ENCODE measurements around the gene ITIH4. TPM values are rescaled to one million over a fixed set of nuclear protein-coding genes. Genes with fewer than 3 reads are reported as not detected.
A peak's percentile ranks its signal among the peaks of the same experiment; 100 is the strongest.

Gene ITIH4
- total and polyA plus RNA-seq, 2 donors (not counting 1 experiment from before 2014, with no cell fraction given), result 21.5 to 38.5 TPM

DNA sequence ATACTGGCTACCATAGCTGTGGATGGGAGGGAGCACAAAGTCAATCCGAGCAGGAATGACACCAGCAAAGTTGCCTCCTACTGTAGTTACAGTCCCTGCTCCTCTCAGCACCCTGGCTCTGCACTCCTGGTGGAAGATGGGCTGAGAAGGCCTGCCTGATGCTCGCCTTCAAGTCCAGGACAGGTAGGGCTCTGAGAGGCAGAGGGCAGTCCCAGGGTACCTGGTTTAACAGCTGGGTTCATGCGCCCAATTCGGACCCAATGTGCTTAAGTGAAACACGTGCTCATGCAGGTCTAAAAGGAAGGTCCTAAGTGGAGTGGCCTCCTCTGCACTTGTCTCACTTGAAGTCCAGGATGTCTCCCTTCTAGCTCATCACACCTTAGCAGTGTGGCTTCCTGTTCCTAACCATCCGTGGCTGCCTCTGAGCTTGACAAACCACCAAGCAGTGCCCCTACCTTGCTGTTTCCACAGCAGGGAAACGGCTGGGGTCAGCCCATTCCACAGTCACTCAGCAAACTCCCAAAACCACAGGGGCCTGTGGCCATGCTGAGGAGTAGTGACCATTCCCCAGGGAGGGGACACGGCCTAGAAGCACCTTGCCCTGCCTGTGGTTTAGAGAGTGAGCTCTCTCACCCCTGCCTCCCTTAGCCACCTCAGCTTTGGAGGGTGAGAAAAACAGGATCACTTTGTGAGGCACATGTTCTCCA, 8.2 kb upstream of the ITIH4 start:
- Mint-ChIP-seq H3K27me3 (no peaks in the 10 kb centered on the region), H3K9me3 (ENCODE audit: insufficient read depth) (no peaks in the 10 kb centered on the region), H3K4me1 (no peaks in the 10 kb centered on the region), H3K4me3 (no peak overlapping the region), H3K27ac (peak overlapping the region; percentile 26)
- no peak for DNase-seq
- no peaks in the 10 kb centered on the region for H3K27me3 ChIP-seq (replicated peaks in 1 of 4; ENCODE audit: control extremely low read depth in 1 of 4, control insufficient read depth in 3 of 4, insufficient read depth in 4 of 4, low read length in 3 of 4)
- no peak overlapping the region for H3K9ac ChIP-seq (ENCODE audit: low read length)
- no peaks in the 10 kb centered on the region for H3K9me3 ChIP-seq (ENCODE audit: control extremely low read depth in 1 of 3, control insufficient read depth in 2 of 3, insufficient read depth in 1 of 3, low read length in 2 of 3)
- H4K20me1 ChIP-seq (ENCODE audit: control insufficient read depth, insufficient read depth, low read length, poor library complexity, severe bottlenecking), result no peaks in the 10 kb centered on the region
- no peak overlapping the region for H2AFZ ChIP-seq (ENCODE audit: insufficient read depth, low read depth, low read length, poor library complexity, severe bottlenecking)
- 73% methylated on average over 8 of the region's 8 CpGs for WGBS (ENCODE audit: insufficient coverage)
- H3K79me2 ChIP-seq (ENCODE audit: control insufficient read depth, insufficient read depth, low read length), result no peaks in the 10 kb centered on the region
- peaks cover 0 to 42% of the 10 kb centered on the region in 2 experiments for H3K36me3 ChIP-seq (replicated peaks in 1 of 2; ENCODE audit: control extremely low read depth in 1 of 2, control insufficient read depth in 1 of 2, extremely low read depth in 1 of 2, insufficient read depth in 2 of 2, low read length in 1 of 2)
- ChIA-PET POLR2A (no interaction called here), CTCF (interaction anchor here (0.6 to 1.6 kb wide), 3 partner anchors 10 to 698 kb away, joined by 3 to 4 read pairs (median 3); no protein-coding TSS in a partner anchor)
- intact Hi-C loops (cut with micrococcal nuclease), result no loop called here
- no peaks in the 10 kb centered on the region for H3K4me1 ChIP-seq (ENCODE audit: control insufficient read depth in 2 of 2, insufficient read depth in 2 of 2, low read length in 2 of 2)
- no peak for ATAC-seq (ENCODE audit: low read depth)
- H3K27ac ChIP-seq (ENCODE audit: low read length in 2 of 2), result no peak overlapping the region
- no peak overlapping the region for H3K4me2 ChIP-seq (replicated peaks; ENCODE audit: low read depth, low read length, poor library complexity, severe bottlenecking)
- TF ChIP-seq CTCF (IDR thresholded peaks at IDR 0.05) (no peak), EZH2 (IDR thresholded peaks at IDR 0.05; ENCODE audit: borderline replicate concordance, insufficient read depth, low read depth, low read length, poor library complexity, severe bottlenecking) (no peak)
- no peak overlapping the region for H3K4me3 ChIP-seq (ENCODE audit: control extremely low read depth in 1 of 5, extremely low read depth in 1 of 5, insufficient read depth in 1 of 5, low read depth in 2 of 5, low read length in 4 of 5)

DNA sequence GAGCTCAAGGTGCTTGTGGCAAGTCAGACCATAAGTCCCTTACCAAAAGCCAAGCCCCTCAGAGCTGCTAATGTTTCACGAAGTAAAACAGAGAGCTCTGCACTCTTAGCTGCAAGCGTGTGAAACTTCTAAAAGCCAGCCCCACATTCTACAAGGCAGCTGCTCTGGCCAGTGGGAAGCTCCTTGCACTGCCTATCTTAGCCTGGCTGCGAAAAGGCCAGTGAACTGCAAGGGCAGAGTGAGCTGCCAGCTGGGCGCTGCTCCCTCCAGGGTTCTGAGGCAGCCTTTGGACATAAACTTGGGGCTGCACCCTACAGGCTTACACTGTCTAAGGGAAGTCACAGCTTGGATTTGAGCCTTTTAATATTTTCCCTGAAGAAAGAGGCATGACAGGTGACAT, 6.5 kb upstream of the ITIH4 start:
- ChIA-PET CTCF (interaction anchor here (1.0 kb wide), 1 partner anchor 100 kb away, joined by 5 read pairs; no protein-coding TSS in a partner anchor), POLR2A (no interaction called here)
- Histone ChIP-seq H2AFZ (ENCODE audit: insufficient read depth, low read depth, low read length, poor library complexity, severe bottlenecking) (no peak overlapping the region), H4K20me1 (ENCODE audit: control insufficient read depth, insufficient read depth, low read length, poor library complexity, severe bottlenecking) (no peaks in the 10 kb centered on the region), H3K4me1 (ENCODE audit: control insufficient read depth in 2 of 2, insufficient read depth in 2 of 2, low read length in 2 of 2) (no peaks in the 10 kb centered on the region), H3K9ac (ENCODE audit: low read length) (no peak overlapping the region), H3K27ac (ENCODE audit: low read length in 2 of 2) (no peak overlapping the region), H3K27me3 (replicated peaks in 1 of 4; ENCODE audit: control extremely low read depth in 1 of 4, control insufficient read depth in 3 of 4, insufficient read depth in 4 of 4, low read length in 3 of 4) (no peaks in the 10 kb centered on the region), H3K4me2 (replicated peaks; ENCODE audit: low read depth, low read length, poor library complexity, severe bottlenecking) (no peak overlapping the region), H3K9me3 (ENCODE audit: control extremely low read depth in 1 of 3, control insufficient read depth in 2 of 3, insufficient read depth in 1 of 3, low read length in 2 of 3) (no peaks in the 10 kb centered on the region), H3K4me3 (ENCODE audit: control extremely low read depth in 1 of 5, extremely low read depth in 1 of 5, insufficient read depth in 1 of 5, low read depth in 2 of 5, low read length in 4 of 5) (no peak overlapping the region), H3K36me3 (replicated peaks in 1 of 2; ENCODE audit: control extremely low read depth in 1 of 2, control insufficient read depth in 1 of 2, extremely low read depth in 1 of 2, insufficient read depth in 2 of 2, low read length in 1 of 2) (peaks cover 0 to 29% of the 10 kb centered on the region in 2 experiments), H3K79me2 (ENCODE audit: control insufficient read depth, insufficient read depth, low read length) (no peaks in the 10 kb centered on the region)
- intact Hi-C loops (cut with micrococcal nuclease), result no loop called here
- no peak overlapping the region for H3K4me3 Mint-ChIP-seq
- DNase-seq (no peak), ATAC-seq (ENCODE audit: low read depth) (no peak)
- no peaks in the 10 kb centered on the region for H3K9me3 Mint-ChIP-seq (ENCODE audit: insufficient read depth)
- WGBS (ENCODE audit: insufficient coverage), result 94% methylated on average over 4 of the region's 4 CpGs
- H3K27ac Mint-ChIP-seq, result no peak overlapping the region
- TF ChIP-seq EZH2 (IDR thresholded peaks at IDR 0.05; ENCODE audit: borderline replicate concordance, insufficient read depth, low read depth, low read length, poor library complexity, severe bottlenecking) (no peak), CTCF (IDR thresholded peaks at IDR 0.05) (no peak)
- H3K27me3 Mint-ChIP-seq, result no peaks in the 10 kb centered on the region
- H3K4me1 Mint-ChIP-seq, result no peaks in the 10 kb centered on the region

Data from B cell (primary cell).